WTC11 (cell line): Measurements from ENCODE around the gene CRAT.

Experiments
- CTCF ChIP-seq: fragments of 200-600 bp; IDR thresholded peaks from 2 replicates; pipeline ENCODE4 v1.8.0; 2022; ENCODE audit warnings: antibody characterized with exemption
- MAX ChIP-seq: sonication (generic); formaldehyde crosslinking; IDR thresholded peaks from 2 replicates; pipeline ENCODE4 v1.8.0; 2022; ENCODE audit warnings: mild to moderate bottlenecking, missing genetic modification reagents
- MXD4 ChIP-seq: fragments of 250-450 bp; sonication (Bioruptor Pico); IDR thresholded peaks from 2 replicates; pipeline ENCODE4 v1.8.0; 2021; ENCODE audit warnings: mild to moderate bottlenecking, moderate library complexity, borderline replicate concordance
- MYBL2 ChIP-seq: sonication (generic); formaldehyde crosslinking; IDR thresholded peaks from 2 replicates; pipeline ENCODE4 v1.8.1; 2023; ENCODE audit warnings: mild to moderate bottlenecking, moderate library complexity, missing genetic modification reagents
- NR2C2 ChIP-seq: sonication (generic); formaldehyde crosslinking; IDR thresholded peaks from 2 replicates; pipeline ENCODE4 v1.8.0; 2022; ENCODE audit warnings: mild to moderate bottlenecking, missing genetic modification reagents
- SP1 ChIP-seq: sonication (generic); formaldehyde crosslinking; conservative IDR thresholded peaks from 2 replicates; pipeline ENCODE4 v1.8.1; 2022; ENCODE audit warnings: missing genetic modification reagents
- TEAD4 ChIP-seq: sonication (generic); formaldehyde crosslinking; IDR thresholded peaks from 2 replicates; pipeline ENCODE4 v1.8.0; 2022; ENCODE audit warnings: mild to moderate bottlenecking, missing genetic modification reagents

GRCh38 chr9:129059796-129060785 is 50.5 kb downstream of the CRAT start:
- no peak for TF ChIP-seq NR2C2
- no peak for TF ChIP-seq TEAD4
- TF ChIP-seq CTCF, result no peak
- TF ChIP-seq MYBL2 (CRISPR knock-in tag), result no peak
- TF ChIP-seq SP1, result no peak
- TF ChIP-seq MXD4 (CRISPR knock-in tag), result no peak
- no peak for TF ChIP-seq MAX (CRISPR knock-in tag)
